Activated B cell treated with CpG ODN at 0.5 μM for 24 hours (primary cell): ENCODE measurements around the gene PLPP6. TPM values are rescaled to one million over a fixed set of nuclear protein-coding genes. Genes with fewer than 3 reads are reported as not detected.

Experiments
- ATAC-seq: fragments of 200-7000 bp; cut with Tn5 transposase; one replicate; pipeline ENCODE4 v1.10.0; 2021; ENCODE audit warnings: low read depth, mild to moderate bottlenecking, moderate library complexity
- CTCF ChIA-PET: fragments of 350-600 bp; sonication (Branson Sonifier 250); formaldehyde crosslinking; loops from one replicate; lab custom pipeline; 2021; ENCODE audit warnings: antibody characterized with exemption; lab: Charles Lee
- POLR2A ChIA-PET: fragments of 350-600 bp; sonication (Branson Sonifier 250); formaldehyde crosslinking; loops from one replicate; lab custom pipeline; 2021; ENCODE audit warnings: antibody characterized with exemption; lab: Charles Lee
- DNase-seq: peaks from one replicate; pipeline ENCODE4 v3.0.0; 2022
- H3K27ac Mint-ChIP-seq: one replicate; pipeline ENCODE4 v1.8.0; 2020; ENCODE audit warnings: mixed read lengths
- H3K27me3 Mint-ChIP-seq: one replicate; pipeline ENCODE4 v1.8.0; 2021; ENCODE audit warnings: mixed read lengths
- H3K36me3 Mint-ChIP-seq: one replicate; pipeline ENCODE4 v1.8.0; 2021; ENCODE audit warnings: low read depth, mixed read lengths
- H3K4me1 Mint-ChIP-seq: one replicate; pipeline ENCODE4 v1.8.0; 2021; ENCODE audit warnings: mixed read lengths
- H3K4me3 Mint-ChIP-seq: one replicate; pipeline ENCODE4 v1.8.0; 2020; ENCODE audit warnings: mild to moderate bottlenecking, mixed read lengths
- H3K9me3 Mint-ChIP-seq: one replicate; pipeline ENCODE4 v1.8.0; 2020; ENCODE audit warnings: mixed read lengths
- CTCF ChIP-seq: fragments of 200-600 bp; IDR thresholded peaks from one replicate; pipeline ENCODE4 v1.8.0; 2022; ENCODE audit warnings: antibody characterized with exemption, mild to moderate bottlenecking
- intact Hi-C: fragments of 100-400 bp; cut with micrococcal nuclease; formaldehyde crosslinking; loops from one replicate; pipeline ENCODE4 v1.15.1; 2024
- total RNA-seq: library from RNA; stranded (reverse); gene quantifications from 2 replicates; pipeline ENCODE4 v1.2.3, GENCODE V29; 2022

PLPP6 gene
- total RNA-seq, 1 donor from 2014 or later = 10.2 TPM

- Mint-ChIP-seq H3K4me1 (no peaks in the 10 kb centered on the region), H3K27me3 (peaks cover 8% of the 10 kb centered on the region), H3K27ac (no peak overlapping the region), H3K36me3 (no peaks in the 10 kb centered on the region), H3K4me3 (no peak overlapping the region), H3K9me3 (no peaks in the 10 kb centered on the region)
- POLR2A ChIA-PET = no interaction called here
- CTCF ChIA-PET = no interaction called here
- no peak for DNase-seq
- no peak for TF ChIP-seq CTCF
- no peak for ATAC-seq
- intact Hi-C loops = no loop called here
These were observed 23.1 kb upstream of the PLPP6 start for GRCh38 chr9:4638968-4639367.

- TF ChIP-seq CTCF = no peak
- Mint-ChIP-seq H3K9me3 (no peaks in the 10 kb centered on the region), H3K27me3 (peaks cover 8% of the 10 kb centered on the region), H3K4me1 (no peaks in the 10 kb centered on the region), H3K36me3 (no peaks in the 10 kb centered on the region), H3K4me3 (no peak overlapping the region), H3K27ac (no peak overlapping the region)
- CTCF ChIA-PET = interaction anchor here (1.5 kb wide), 1 partner anchor 257 kb away, joined by 4 read pairs; no protein-coding TSS in a partner anchor
- DNase-seq = no peak
- ATAC-seq = no peak
- POLR2A ChIA-PET = no interaction called here
- intact Hi-C loops = no loop called here
These were observed 22.7 kb upstream of the PLPP6 start for GRCh38 chr9:4639420-4639819.

- Mint-ChIP-seq H3K36me3 (no peaks in the 10 kb centered on the region), H3K4me1 (no peaks in the 10 kb centered on the region), H3K27ac (no peak overlapping the region), H3K27me3 (peaks cover 4% of the 10 kb centered on the region), H3K9me3 (no peaks in the 10 kb centered on the region), H3K4me3 (no peak overlapping the region)
- intact Hi-C loops = loop anchor here (1.0 kb wide), 2 partner anchors 258 to 325 kb away; no protein-coding TSS in a partner anchor
- ATAC-seq = no peak
- no peak for TF ChIP-seq CTCF
- DNase-seq = no peak
- POLR2A ChIA-PET = no interaction called here
- CTCF ChIA-PET = interaction anchor here (1.5 kb wide), 1 partner anchor 257 kb away, joined by 4 read pairs; no protein-coding TSS in a partner anchor
These were observed 22.1 kb upstream of the PLPP6 start for GRCh38 chr9:4640027-4640426.

GRCh38 chr9:4642351-4642750, 19.7 kb upstream of the PLPP6 start:
- H3K27me3 Mint-ChIP-seq = peaks cover 2% of the 10 kb centered on the region
- no peak overlapping the region for H3K27ac Mint-ChIP-seq
- TF ChIP-seq CTCF = no peak
- no peaks in the 10 kb centered on the region for H3K4me1 Mint-ChIP-seq
- CTCF ChIA-PET = no interaction called here
- H3K4me3 Mint-ChIP-seq = no peak overlapping the region
- intact Hi-C loops = no loop called here
- no peak for DNase-seq
- H3K9me3 Mint-ChIP-seq = no peaks in the 10 kb centered on the region
- POLR2A ChIA-PET = no interaction called here
- no peak for ATAC-seq
- H3K36me3 Mint-ChIP-seq = no peaks in the 10 kb centered on the region

GRCh38 chr9:4654084-4654483, 8.0 kb upstream of the PLPP6 start:
- intact Hi-C loops = no loop called here
- H3K4me1 Mint-ChIP-seq = no peaks in the 10 kb centered on the region
- ChIA-PET CTCF (interaction anchor here (0.9 kb wide), 1 partner anchor 10 kb away, joined by 3 read pairs; no protein-coding TSS in a partner anchor), POLR2A (no interaction called here)
- H3K27ac Mint-ChIP-seq = no peak overlapping the region
- H3K27me3 Mint-ChIP-seq = peaks cover 15% of the 10 kb centered on the region
- no peaks in the 10 kb centered on the region for H3K36me3 Mint-ChIP-seq
- H3K9me3 Mint-ChIP-seq = no peaks in the 10 kb centered on the region
- H3K4me3 Mint-ChIP-seq = no peak overlapping the region
- DNase-seq = no peak
- no peak for TF ChIP-seq CTCF
- no peak for ATAC-seq
